ENCODE results near the gene KCNJ6.
A peak's percentile ranks its signal among the peaks of the same experiment; 100 is the strongest.

Gene KCNJ6

GRCh38 chr21:37563641-37564340 lies 352.5 kb downstream of the KCNJ6 start:
- ATAC-seq, result peak; percentile 94
- no peak for TF ChIP-seq SNAI2 (CRISPR knock-in tag; IDR thresholded peaks at IDR 0.05)
- TF ChIP-seq ARNTL (CRISPR knock-in tag; IDR thresholded peaks at IDR 0.05; ENCODE audit: borderline replicate concordance, low read depth), result peak; percentile 87; the same call in 1 of the 2 replicates

- TF ChIP-seq TOX (CRISPR knock-in tag; IDR thresholded peaks at IDR 0.05; ENCODE audit: borderline replicate concordance), result no peak
- no peak for TF ChIP-seq ZNF70 (CRISPR knock-in tag; IDR thresholded peaks at IDR 0.05)
- no peak for TF ChIP-seq ZFP3 (CRISPR knock-in tag; IDR thresholded peaks at IDR 0.05)
- TF ChIP-seq ZC3H10 (CRISPR knock-in tag; IDR thresholded peaks at IDR 0.05), result no peak
- no peak for TF ChIP-seq CSRNP3 (CRISPR knock-in tag; IDR thresholded peaks at IDR 0.05)
- TF ChIP-seq CSDC2 (CRISPR knock-in tag; IDR thresholded peaks at IDR 0.05), result no peak
- no peak for TF ChIP-seq BACH2 (CRISPR knock-in tag; IDR thresholded peaks at IDR 0.05; ENCODE audit: borderline replicate concordance)
- no peak for TF ChIP-seq ARNTL (CRISPR knock-in tag; IDR thresholded peaks at IDR 0.05; ENCODE audit: borderline replicate concordance, low read depth)
- TF ChIP-seq ZFP30 (CRISPR knock-in tag; IDR thresholded peaks at IDR 0.05), result no peak
- no peak for TF ChIP-seq POU6F1 (CRISPR knock-in tag; IDR thresholded peaks at IDR 0.05; ENCODE audit: borderline replicate concordance, low read depth)
- TF ChIP-seq TSHZ2 (CRISPR knock-in tag; IDR thresholded peaks at IDR 0.05), result no peak
- no peak for TF ChIP-seq CREB5 (CRISPR knock-in tag; IDR thresholded peaks at IDR 0.05; ENCODE audit: low read depth)
- no peak for TF ChIP-seq PPARA (CRISPR knock-in tag; IDR thresholded peaks at IDR 0.05; ENCODE audit: borderline replicate concordance)
- TF ChIP-seq GLIS3 (CRISPR knock-in tag; IDR thresholded peaks at IDR 0.05), result no peak
- TF ChIP-seq ESRRG (CRISPR knock-in tag; IDR thresholded peaks at IDR 0.05), result no peak
- no peak for TF ChIP-seq ZNF565 (CRISPR knock-in tag; conservative IDR thresholded peaks at IDR 0.05; ENCODE audit: low read depth)
- TF ChIP-seq RARB (CRISPR knock-in tag; IDR thresholded peaks at IDR 0.05), result no peak
- TF ChIP-seq PATZ1 (CRISPR knock-in tag; IDR thresholded peaks at IDR 0.05; ENCODE audit: borderline replicate concordance), result no peak
- TF ChIP-seq SNAI2 (CRISPR knock-in tag; IDR thresholded peaks at IDR 0.05), result no peak
- TF ChIP-seq ZNF8 (CRISPR knock-in tag; IDR thresholded peaks at IDR 0.05), result no peak
- no peak for ATAC-seq
These were observed 353.2 kb downstream of the KCNJ6 start for GRCh38 chr21:37562920-37563640.

Measured in SK-N-SH treated with all-trans-retinoic acid at 6 μM for 48 hours (cell line).